ENCODE measurements around the gene METAP1D. TPM values are rescaled to one million over a fixed set of nuclear protein-coding genes. Genes with fewer than 3 reads are reported as not detected.

METAP1D gene
- total RNA-seq, 1 experiment from 2014 or later, result 10.4 TPM

DNA sequence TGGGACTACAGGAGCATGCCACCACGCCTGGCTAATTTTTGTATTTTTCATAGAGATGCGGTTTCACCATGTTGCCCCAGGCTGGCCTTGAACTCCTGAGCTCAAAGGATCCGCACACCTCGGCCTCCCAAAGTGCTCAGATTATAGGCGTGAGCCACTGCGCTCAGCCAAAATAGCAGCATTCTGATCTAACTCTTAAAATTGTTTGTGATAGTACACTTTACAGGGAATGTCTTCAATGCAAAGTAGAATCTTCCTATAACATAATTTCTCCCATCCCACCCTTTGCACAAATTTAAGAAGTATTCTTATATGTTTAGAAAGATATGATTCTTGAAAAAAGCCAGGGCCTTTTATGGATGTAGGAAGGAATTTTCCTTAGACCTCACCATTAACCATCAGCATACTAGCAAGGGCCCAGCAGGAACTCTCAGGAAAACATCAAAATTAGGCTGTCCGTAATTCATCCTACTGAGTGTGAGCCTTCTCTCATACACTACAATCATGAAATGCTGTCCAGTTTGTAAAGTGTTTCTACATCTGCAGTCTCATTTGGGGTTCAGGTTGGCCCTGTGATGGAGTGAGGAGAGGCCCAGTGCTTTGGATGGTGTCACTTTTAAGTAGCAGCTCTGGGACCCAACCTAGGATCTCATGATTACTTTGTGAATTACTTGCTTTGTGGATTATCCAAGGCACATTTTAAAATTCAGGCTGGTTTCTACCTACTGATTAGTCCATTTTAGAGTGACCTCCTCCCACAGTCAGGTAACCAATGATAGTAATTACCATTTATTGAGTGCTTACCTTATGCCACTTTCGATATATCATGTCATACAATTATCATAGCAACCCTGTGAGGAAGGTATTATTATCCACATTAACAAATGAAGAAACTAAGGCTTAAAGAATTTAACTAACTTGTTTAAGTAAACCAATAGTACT is 48.1 kb downstream of the METAP1D start:
- no peaks in the 10 kb centered on the region for H3K9me3 ChIP-seq
- BruUV-seq (replicated peaks), result no TSS peak
- TF ChIP-seq, protein P1, sequence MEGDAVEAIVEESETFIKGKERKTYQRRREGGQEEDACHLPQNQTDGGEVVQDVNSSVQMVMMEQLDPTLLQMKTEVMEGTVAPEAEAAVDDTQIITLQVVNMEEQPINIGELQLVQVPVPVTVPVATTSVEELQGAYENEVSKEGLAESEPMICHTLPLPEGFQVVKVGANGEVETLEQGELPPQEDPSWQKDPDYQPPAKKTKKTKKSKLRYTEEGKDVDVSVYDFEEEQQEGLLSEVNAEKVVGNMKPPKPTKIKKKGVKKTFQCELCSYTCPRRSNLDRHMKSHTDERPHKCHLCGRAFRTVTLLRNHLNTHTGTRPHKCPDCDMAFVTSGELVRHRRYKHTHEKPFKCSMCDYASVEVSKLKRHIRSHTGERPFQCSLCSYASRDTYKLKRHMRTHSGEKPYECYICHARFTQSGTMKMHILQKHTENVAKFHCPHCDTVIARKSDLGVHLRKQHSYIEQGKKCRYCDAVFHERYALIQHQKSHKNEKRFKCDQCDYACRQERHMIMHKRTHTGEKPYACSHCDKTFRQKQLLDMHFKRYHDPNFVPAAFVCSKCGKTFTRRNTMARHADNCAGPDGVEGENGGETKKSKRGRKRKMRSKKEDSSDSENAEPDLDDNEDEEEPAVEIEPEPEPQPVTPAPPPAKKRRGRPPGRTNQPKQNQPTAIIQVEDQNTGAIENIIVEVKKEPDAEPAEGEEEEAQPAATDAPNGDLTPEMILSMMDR (IDR thresholded peaks at IDR 0.05; ENCODE audit: insufficient read depth in 1 of 2, low read depth in 1 of 2, low read length in 1 of 2, severe bottlenecking in 1 of 2, unreplicated experiment in 1 of 2), result no peak
- H3K4me1 ChIP-seq, result 0 out of 2 replicates have a peak, but pooled peaks cover 6% of the 10 kb centered on the region
- Mint-ChIP-seq H3K4me1 (ENCODE audit: low read depth, unreplicated experiment) (no peaks in the 10 kb centered on the region), H3K27ac (ENCODE audit: unreplicated experiment) (no peak overlapping the region), H3K4me3 (ENCODE audit: unreplicated experiment) (no peak overlapping the region), H3K27me3 (ENCODE audit: insufficient read depth, unreplicated experiment) (no peaks in the 10 kb centered on the region), H3K9me3 (ENCODE audit: unreplicated experiment) (no peaks in the 10 kb centered on the region), H3K36me3 (ENCODE audit: insufficient read depth, unreplicated experiment) (no peaks in the 10 kb centered on the region)
- DNase-seq, result no peak
- intact Hi-C loops (cut with micrococcal nuclease; ENCODE audit: unreplicated experiment), result no loop called here
- H3K27me3 ChIP-seq (replicated peaks; ENCODE audit: control insufficient read depth, insufficient read depth, low read length), result no peaks in the 10 kb centered on the region
- ChIA-PET POLR2A (no interaction called here), CTCF (no interaction called here)
- H3K36me3 ChIP-seq (ENCODE audit: control insufficient read depth, insufficient read depth, low read length), result no peaks in the 10 kb centered on the region
- H3K4me3 ChIP-seq (ENCODE audit: low read depth, low read length), result no peak overlapping the region

DNA sequence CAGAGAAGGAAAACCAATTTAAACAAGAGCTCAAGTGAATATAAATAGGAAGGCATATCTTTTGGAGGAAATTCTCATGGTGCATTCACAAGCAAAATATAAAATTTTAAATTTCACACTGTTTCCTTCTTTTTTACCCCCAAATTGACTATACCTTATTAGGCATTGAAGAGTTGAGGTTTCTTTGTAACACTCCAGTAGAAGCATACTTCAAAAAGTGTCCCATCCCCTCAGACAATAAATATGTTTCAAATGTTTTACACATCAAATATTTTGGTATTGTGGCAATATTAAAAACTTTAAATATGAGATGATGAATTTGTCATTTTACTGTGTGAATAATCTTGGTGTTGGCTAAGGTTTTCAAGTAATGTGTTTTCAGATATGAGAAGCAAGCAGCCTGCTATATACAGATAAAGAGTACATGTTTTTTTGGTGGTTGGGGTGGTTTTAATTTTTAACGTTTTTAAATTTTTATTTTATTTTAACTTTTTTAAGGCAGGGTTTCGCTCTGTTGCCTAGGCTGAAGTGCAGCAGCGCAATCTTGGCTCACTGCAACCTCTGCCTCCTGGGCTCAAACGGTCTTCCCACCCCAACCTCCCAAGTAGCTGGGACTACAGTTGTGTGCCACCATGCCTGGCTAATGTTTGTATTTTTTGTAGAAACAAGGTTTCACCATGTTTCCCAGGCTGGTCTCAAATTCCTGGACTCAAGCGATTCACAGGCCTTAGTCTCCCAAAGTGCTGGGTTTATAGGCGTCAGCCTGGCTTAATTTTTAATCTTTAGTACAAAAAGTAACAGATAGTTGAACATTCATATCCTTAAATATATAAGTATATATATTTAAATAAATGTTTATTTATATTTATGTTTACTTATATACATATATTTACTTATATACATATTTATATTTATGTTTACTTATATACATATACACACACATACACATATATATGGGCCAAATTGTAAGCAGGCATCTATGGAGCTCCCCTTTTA is 49.1 kb downstream of the METAP1D start:
- H3K27me3 Mint-ChIP-seq (ENCODE audit: insufficient read depth, unreplicated experiment), result no peaks in the 10 kb centered on the region
- Histone ChIP-seq H3K36me3 (ENCODE audit: control insufficient read depth, insufficient read depth, low read length) (no peaks in the 10 kb centered on the region), H3K9me3 (no peaks in the 10 kb centered on the region), H3K27me3 (replicated peaks; ENCODE audit: control insufficient read depth, insufficient read depth, low read length) (no peaks in the 10 kb centered on the region), H3K4me3 (ENCODE audit: low read depth, low read length) (no peak overlapping the region), H3K4me1 (0 out of 2 replicates have a peak, but pooled peaks cover 6% of the 10 kb centered on the region)
- intact Hi-C loops (cut with micrococcal nuclease; ENCODE audit: unreplicated experiment), result no loop called here
- no peaks in the 10 kb centered on the region for H3K9me3 Mint-ChIP-seq (ENCODE audit: unreplicated experiment)
- TF ChIP-seq, protein P1 (IDR thresholded peaks at IDR 0.05; ENCODE audit: insufficient read depth in 1 of 2, low read depth in 1 of 2, low read length in 1 of 2, severe bottlenecking in 1 of 2, unreplicated experiment in 1 of 2), result no peak
- DNase-seq, result no peak
- H3K36me3 Mint-ChIP-seq (ENCODE audit: insufficient read depth, unreplicated experiment), result no peaks in the 10 kb centered on the region
- no TSS peak for BruUV-seq (replicated peaks)
- ChIA-PET POLR2A (no interaction called here), CTCF (no interaction called here)
- no peaks in the 10 kb centered on the region for H3K4me1 Mint-ChIP-seq (ENCODE audit: low read depth, unreplicated experiment)
- no peak overlapping the region for H3K27ac Mint-ChIP-seq (ENCODE audit: unreplicated experiment)
- no peak overlapping the region for H3K4me3 Mint-ChIP-seq (ENCODE audit: unreplicated experiment)

DNA sequence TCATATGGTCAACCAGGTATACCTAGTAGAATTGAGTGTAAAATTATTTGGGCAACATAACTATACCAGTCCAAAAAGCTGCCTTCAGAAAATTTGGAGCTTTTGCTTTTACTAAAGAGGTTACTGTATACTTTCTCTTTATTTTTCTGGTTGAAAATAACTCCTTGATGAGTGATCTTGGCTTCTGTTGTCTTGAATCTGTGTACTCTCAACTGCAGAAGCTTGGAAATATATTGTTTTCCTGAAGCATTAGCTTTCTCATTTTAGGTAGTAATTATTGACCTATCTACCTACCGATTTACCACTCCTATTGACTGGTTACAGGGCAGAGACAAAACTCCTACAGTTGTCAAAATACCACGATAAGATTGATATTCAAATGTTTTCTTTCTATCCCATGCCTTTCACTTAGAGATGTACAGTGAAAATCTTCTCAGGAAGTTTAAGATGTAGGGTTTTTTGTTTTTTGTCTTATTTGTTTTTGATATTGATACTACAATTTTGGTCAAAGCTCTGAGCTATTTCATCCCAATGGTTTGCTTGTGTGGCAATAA is 49.9 kb downstream of the METAP1D start:
- no peak overlapping the region for H3K4me3 Mint-ChIP-seq (ENCODE audit: unreplicated experiment)
- H3K27ac Mint-ChIP-seq (ENCODE audit: unreplicated experiment), result no peak overlapping the region
- no peaks in the 10 kb centered on the region for H3K9me3 Mint-ChIP-seq (ENCODE audit: unreplicated experiment)
- H3K27me3 ChIP-seq (replicated peaks; ENCODE audit: control insufficient read depth, insufficient read depth, low read length), result no peaks in the 10 kb centered on the region
- ChIA-PET POLR2A (no interaction called here), CTCF (no interaction called here)
- DNase-seq, result no peak
- no peaks in the 10 kb centered on the region for H3K27me3 Mint-ChIP-seq (ENCODE audit: insufficient read depth, unreplicated experiment)
- no peaks in the 10 kb centered on the region for H3K36me3 Mint-ChIP-seq (ENCODE audit: insufficient read depth, unreplicated experiment)
- H3K4me1 Mint-ChIP-seq (ENCODE audit: low read depth, unreplicated experiment), result no peaks in the 10 kb centered on the region
- no peaks in the 10 kb centered on the region for H3K9me3 ChIP-seq
- no peaks in the 10 kb centered on the region for H3K36me3 ChIP-seq (ENCODE audit: control insufficient read depth, insufficient read depth, low read length)
- no TSS peak for BruUV-seq (replicated peaks)
- H3K4me1 ChIP-seq, result 0 out of 2 replicates have a peak, but pooled peaks cover 6% of the 10 kb centered on the region
- TF ChIP-seq, protein P1 (IDR thresholded peaks at IDR 0.05; ENCODE audit: insufficient read depth in 1 of 2, low read depth in 1 of 2, low read length in 1 of 2, severe bottlenecking in 1 of 2, unreplicated experiment in 1 of 2), result no peak
- H3K4me3 ChIP-seq (ENCODE audit: low read depth, low read length), result no peak overlapping the region
- intact Hi-C loops (cut with micrococcal nuclease; ENCODE audit: unreplicated experiment), result no loop called here
